NCI-H2227 (cell line): ENCODE data around the gene UBE2I.
A peak's percentile ranks its signal among the peaks of the same experiment; 100 is the strongest.

Experiments
- DNase-seq: peaks from one replicate; lab custom pipeline; 2025; ENCODE audit not compliant: unreplicated experiment; lab: John Stamatoyannopoulos, UW

The UBE2I gene

DNA sequence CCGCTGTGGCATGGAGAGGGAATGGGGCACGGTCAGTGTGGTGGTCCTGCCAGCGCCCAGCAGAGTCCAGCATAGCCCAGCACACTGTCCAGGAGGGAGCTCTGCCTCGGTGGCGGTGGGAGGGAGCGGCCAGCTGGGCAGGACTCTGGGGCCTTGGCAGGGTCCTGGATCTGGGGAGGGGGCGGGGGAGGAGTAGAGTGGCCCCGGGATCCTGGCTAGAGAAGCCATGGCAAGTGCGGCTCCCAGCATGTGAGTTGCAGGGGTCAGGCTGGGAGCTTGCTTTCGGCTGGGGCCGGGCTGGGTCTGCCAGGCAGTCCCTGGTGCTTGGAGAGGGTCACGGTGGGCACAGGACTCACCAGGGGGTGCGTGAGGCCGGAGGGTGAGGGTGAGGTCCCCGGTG is 46.2 kb downstream of the UBE2I start:
- no peak for DNase-seq

- no peak for DNase-seq
Observed at GRCh38 chr16:1356061-1356900, 46.8 kb downstream of the UBE2I start.

DNA sequence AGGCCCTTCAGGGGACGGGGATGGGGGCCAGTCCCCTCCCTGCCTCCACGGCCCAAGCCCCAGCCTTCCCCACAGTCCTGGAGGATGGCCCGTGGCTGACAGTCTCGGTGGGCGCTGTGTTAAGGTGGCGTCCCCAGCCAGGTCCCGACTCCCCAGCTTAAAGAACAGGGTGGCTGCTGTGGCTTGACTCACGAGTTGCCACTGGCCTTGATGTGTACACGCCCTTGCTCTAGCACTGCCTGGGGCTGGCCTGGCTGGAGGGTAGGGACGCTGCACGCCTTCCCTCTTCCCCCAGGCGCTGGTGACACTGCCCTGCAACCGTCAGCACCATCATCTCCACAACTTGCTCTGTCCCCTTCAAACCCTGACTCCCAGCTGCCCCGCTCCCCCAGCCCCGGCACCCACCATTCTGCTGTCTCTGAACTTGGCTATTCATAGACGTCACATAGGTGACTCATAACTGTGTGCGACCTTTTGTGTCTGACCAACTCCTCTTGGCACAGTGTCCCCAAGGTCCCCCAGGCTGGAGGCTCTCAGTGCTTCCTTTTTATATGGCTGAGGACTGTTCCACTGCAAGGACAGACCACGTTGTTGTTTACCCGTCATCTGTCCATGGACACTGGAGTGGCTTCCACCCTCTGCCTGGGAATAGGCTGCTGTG is 48.6 kb downstream of the UBE2I start:
- no peak for DNase-seq

DNA sequence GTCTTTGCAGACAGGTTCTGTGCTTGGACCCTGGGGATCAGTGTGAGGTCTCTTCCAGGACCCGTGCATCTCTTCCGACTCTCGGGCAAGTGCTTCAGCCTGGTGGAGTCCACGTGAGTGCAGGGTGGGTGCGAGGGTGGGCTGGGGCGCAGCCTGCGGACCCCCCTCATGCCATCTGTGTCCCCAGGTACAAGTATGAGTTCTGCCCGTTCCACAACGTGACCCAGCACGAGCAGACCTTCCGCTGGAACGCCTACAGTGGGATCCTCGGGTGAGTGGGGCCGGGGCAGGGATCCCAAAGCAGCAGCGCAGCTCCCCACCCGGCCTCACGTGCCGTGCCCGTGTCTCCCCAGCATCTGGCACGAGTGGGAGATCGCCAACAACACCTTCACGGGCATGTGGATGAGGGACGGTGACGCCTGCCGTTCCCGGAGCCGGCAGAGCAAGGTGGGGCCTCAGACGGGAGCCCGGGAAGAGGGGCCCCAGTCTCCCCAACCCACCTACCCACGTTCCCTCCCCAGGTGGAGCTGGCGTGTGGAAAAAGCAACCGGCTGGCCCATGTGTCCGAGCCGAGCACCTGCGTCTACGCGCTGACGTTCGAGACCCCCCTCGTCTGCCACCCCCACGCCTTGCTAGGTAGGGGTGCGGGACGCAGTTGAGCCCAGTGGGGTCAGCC is 52.4 kb downstream of the UBE2I start:
- DNase-seq = no peak

GRCh38 chr16:1362807-1363206 is 53.4 kb downstream of the UBE2I start:
- no peak for DNase-seq

DNA sequence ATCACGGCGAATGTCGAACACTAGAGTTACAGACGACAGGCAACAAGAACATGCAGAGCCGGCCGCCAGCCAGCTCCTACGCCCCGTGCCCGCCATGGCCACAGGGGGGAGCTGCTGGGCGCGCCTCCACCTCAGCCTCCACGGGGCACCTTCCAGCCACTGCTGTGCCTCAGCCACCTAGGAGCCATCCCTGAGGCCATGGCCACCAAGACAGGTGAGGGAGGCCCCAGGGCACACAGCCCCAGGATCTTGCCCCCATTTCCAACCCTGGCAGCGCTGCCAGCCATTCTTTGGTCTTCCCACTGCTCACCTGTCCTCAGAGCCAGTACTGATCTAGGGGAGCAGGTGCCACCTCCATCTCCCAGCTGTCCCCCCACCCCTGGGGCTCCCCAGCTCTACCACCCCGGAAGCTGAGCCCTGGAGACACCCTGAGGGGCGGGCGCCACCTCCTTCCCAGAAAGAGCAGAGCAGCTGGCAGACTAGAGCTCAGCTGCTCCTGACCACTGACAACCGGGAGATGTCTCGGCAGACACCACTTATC is 54.1 kb downstream of the UBE2I start:
- DNase-seq = peak; percentile 58

DNA sequence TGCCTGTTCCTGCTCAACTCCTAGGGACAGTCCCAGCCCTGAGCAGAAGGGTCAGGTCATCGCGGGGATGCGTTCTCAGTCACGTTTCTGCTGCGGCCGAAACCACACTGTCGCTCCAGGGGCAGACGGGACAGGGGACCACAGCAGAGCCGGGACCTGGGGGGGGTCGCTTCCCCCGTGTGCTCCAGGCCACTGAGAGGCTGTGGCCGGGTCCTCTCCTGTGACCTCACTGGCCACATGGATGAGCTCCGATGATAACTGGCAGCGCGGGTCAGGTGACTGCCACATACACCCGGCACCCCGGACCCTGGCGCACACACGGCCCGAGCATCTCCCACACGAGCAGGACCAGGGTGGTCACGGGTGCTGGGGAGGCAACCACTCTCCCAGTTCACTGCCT is 55.1 kb downstream of the UBE2I start:
- DNase-seq = no peak

DNA sequence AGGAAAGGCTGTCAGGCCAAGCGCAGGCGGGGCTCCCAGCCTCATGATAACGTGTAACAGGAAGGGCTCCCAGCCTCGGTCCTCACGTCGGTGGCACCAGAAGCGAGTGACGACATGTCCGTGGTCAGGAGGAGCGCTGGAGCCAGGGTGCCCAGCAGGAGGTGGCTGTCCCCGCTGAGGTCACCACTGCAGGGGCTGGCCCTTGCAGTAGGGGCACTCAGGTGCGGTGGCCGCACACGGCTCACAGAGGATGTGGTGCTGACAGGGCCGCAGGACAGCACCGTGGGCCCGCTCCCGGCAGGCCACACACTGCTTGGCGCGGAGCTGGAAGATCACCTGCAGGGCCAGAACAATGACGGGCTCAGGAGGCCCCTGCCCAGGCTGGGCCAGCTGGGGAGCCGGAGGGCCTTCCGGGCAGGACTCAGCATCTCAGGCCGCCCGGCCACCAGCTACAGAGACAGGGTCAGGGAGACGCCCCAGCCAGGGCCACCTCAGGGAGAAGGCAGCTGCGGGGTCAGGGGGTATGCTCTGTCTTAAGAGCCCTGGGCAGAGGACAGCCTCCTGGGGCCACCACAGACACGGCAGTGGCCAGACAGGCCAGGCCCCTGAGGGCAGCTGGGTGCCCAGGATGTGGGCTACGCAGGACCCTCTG is 56.8 kb downstream of the UBE2I start:
- DNase-seq = no peak

DNA sequence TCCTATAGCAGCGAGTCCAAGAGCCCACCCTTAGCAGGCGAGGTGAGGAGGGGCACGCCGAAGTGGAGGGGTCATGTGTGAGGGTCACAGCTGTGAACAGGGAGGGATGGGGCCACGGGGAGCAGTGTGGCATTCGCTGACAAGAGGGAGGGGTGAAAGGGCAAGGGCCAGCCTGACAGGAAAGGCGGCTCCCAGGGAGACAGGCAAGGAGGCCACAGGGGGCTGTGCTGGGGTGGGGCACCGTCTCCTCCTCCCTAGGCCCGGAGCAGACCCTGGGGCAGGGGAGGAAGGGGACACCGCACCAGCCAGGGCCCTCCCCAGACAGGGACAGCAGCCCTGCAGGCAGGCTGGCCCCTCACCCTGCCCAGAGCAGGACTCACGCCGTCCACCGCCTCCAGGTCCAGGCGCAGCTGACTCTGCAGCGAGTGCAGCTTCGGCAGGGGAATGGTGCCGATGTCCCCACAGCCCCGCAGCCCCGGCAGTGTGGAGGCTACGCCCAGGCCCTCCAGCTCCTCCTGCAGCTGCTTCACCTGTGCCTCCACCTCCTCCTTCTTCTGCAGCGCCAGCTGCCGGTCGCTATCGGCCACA is 57.4 kb downstream of the UBE2I start:
- no peak for DNase-seq

GRCh38 chr16:1367486-1368174 is 58.2 kb downstream of the UBE2I start:
- DNase-seq = no peak

DNA sequence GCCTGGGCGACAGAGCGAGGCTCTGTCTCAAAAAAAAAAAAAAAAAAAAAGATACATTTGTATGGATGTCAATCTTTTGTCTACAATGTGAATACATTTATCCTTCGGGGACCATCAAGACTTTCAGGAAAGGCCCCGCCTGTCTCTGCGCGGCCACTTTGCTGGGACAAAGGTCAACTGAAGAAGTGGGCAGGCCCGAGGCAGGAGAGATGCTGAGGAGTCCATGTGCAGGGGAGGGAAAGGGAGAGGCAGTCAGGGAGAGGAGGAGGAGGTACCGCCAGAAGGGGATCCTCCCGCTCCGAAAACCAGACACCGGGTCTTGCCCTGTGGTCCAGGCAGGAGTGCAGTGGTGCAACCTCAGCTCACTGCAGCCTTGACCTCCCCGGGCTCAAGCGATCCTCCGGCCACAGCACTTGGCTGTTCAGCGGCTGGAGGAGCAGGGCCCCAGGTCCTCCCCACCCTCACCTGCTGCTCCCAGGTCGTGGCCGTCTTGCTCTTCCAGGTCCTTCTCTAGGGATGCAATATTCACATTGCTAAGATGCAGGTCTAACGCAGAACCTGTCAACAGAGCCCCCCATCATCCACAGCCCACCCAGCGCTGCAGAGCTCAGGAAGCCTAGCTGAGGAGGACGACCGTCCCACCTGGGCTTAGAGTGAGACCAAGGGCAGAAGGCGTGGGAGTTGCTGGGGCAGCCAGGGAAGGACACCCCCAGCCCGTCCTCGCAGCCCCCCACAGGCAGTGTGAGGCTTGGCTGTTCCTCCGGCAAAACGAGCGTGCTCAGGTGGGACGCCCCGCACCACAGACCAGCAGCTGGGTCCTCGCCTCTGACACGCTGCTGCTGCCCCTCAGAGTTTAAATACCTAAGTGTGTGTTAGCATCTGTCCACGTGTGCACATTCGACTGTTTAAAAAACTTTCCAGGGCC is 61.9 kb downstream of the UBE2I start:
- DNase-seq = no peak

DNA sequence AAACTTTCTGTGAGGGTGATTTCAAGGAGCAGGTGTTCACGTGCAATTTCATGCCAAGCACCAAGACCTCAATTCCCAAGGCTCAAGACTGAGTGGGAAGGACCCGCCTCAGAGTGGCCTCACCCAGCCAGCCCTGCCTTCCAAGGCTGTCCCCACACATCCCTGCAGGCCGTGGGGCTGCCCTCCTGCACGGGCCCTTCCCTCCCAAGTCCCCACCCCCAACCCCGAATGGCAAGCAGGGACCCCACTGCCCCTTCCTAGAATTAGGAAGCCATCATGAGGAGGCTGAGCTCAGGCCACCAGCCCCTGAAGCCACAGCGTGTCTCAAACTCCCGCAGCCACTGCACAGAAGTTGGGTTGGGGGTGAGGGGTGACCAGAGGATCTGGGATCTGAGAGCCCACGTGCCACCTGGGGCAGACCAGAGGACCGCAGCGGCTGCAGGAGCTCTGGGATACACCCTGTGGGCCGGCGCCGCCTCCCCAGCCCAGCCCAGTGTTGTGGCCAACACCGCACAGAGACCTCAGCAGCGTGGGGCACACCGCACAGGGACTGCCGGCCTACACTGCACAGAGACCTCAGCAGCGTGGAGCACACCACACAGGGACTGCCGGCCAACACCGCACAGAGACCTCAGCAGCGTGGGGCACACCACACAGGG is 63.0 kb downstream of the UBE2I start:
- no peak for DNase-seq

- DNase-seq = no peak
Observed at GRCh38 chr16:1374418-1375297, 65.2 kb downstream of the UBE2I start.

DNA sequence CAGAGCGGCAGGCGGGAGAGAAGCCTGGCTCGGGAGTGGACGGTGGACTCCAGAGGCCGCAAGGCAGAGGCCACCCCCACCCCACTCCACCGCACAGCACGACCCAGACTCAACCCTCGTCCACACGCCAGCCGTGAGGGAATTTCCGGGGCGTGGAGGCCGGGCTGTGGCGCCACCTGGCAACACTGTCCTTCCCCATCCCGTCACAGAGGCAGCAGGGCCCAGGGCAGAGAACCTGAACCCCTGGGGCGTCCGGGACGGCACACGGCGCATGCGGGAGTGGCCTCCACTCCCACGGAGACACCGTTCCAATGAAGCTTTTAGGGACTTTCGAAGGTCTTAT is 65.8 kb downstream of the UBE2I start:
- DNase-seq = no peak

DNA sequence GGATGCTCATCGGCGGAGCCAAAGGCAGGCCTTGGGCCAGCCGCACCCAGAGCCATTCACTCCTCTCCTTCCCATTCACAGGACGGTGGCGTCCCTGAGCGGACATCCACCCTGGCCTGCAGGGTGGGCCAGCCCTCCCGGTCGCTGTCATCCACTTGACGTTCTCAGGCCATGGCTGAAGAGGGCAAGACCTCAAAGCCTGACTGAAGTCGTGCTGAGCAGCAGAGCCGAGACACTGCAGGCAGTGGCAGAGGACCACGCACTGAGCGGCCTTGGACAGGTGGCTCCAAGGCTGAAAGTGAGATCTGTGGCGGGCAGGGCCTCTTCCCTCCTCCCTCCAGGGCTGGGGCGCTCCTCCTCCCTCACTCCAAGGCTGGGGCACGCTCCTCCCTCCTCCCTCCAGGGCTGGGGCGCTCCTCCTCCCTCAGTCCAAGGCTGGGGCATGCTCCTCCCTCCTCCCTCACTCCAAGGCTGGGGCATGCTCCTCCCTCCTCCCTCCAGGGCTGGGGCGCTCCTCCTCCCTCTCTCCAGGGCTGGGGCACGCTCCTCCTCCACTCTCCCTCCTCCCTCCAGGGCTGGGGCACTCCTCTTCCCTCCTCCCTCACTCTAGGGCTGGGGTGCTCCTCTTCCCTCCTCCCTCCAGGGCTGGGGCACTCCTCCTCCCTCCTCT is 66.4 kb downstream of the UBE2I start:
- no peak for DNase-seq
